Thoracic aorta (tissue), 2 donors: Measurements from ENCODE around the gene NAGLU. TPM values are rescaled to one million over a fixed set of nuclear protein-coding genes. Genes with fewer than 3 reads are reported as not detected.
A peak's percentile ranks its signal among the peaks of the same experiment; 100 is the strongest.

Experiments used
- ATAC-seq: fragments of 150-250 bp; one replicate; pipeline ENCODE4 v1.8.0; 2017; ENCODE audit warnings: low read depth; ENCODE audit not compliant: insufficient number of reproducible peaks, low FRiP score
- DNase-seq: peaks from one replicate; pipeline ENCODE4 v3.0.0-alpha.2; 2020; ENCODE audit warnings: low spot score
- H3K27ac ChIP-seq, 2 donors: fragments of 200-600 bp; sonication (generic); 1 replicate in 1 of 2; 2 replicates in 1 of 2; pipeline ENCODE4 v1.5.1; 2016; ENCODE audit warnings: mild to moderate bottlenecking in 2 of 2, moderate library complexity in 2 of 2
- H3K27me3 ChIP-seq: fragments of 200-600 bp; sonication (generic); replicated peaks from 2 replicates; pipeline ENCODE4 v1.6.0; 2016; ENCODE audit warnings: mild to moderate bottlenecking; ENCODE audit not compliant: insufficient read depth
- H3K36me3 ChIP-seq: fragments of 200-600 bp; sonication (generic); one replicate; pipeline ENCODE4 v1.5.1; 2016
- H3K4me1 ChIP-seq, 2 donors: fragments of 200-600 bp; sonication (generic); 1 replicate in 1 of 2; 2 replicates in 1 of 2; pipeline versions ENCODE4 v1.5.1 to v1.6.0; 2016; ENCODE audit warnings: low read depth in 2 of 2, mild to moderate bottlenecking in 1 of 2; ENCODE audit not compliant: control insufficient read depth in 1 of 2
- H3K4me3 ChIP-seq: fragments of 200-600 bp; sonication (generic); 2 replicates; pipeline ENCODE4 v1.5.1; 2016; ENCODE audit warnings: mild to moderate bottlenecking
- H3K9me3 ChIP-seq: fragments of 200-600 bp; sonication (generic); 2 replicates; pipeline ENCODE4 v1.5.1; 2016
- CTCF ChIP-seq: fragments of 200-600 bp; sonication (generic); IDR thresholded peaks from one replicate; pipeline ENCODE4 v1.5.1; 2019; ENCODE audit warnings: antibody characterized with exemption
- total RNA-seq, 2 donors: library from RNA; depleted of rRNA; stranded (reverse); fragments of >200 nt; gene quantifications; one replicate each; pipeline versions ENCODE4 v1.1.0 to v1.2.3, GENCODE V29; 2016

NAGLU gene
- total RNA-seq, 2 donors from 2014 or later, result 86.7 to 130 TPM

GRCh38 chr17:42564815-42565522 lies 28.9 kb downstream of the NAGLU start:
- Histone ChIP-seq H3K4me1 (peaks cover 30 to 54% of the 10 kb centered on the region in 2 donors), H3K27ac (no peak overlapping the region)

DNA sequence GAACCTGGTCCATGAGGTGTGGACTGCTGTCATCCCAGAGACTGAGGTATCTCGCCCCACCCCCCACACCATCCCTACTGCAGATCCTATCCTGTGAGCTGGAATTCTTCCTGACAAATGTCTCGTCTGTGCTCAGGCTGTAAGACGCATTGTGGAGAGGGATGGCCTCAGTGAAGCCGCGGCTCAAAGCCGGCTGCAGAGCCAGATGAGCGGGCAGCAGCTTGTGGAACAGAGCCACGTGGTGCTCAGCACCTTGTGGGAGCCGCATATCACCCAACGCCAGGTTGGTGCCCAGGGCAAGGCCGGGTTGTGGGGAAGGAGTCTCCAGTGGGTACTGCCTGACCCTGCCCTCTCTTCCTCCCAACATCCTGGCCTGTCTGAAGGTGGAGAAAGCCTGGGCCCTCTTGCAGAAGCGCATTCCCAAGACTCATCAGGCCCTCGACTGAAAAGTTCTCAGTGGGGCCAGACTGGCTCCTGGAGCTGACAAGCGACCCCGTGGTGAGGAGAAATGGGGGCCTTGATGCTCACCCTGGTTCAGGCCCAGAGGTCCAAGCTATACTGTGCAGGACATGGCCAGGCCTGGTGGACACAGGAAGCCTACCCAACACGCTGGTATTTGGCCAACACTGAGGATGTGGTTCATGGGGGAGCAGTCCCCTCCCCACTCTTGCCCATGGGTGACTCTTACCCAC lies 29.6 kb downstream of the NAGLU start:
- peaks cover 30 to 52% of the 10 kb centered on the region in 2 donors for H3K4me1 ChIP-seq
- TF ChIP-seq CTCF, result no peak
- peaks cover 38% of the 10 kb centered on the region for H3K36me3 ChIP-seq
- ATAC-seq, result no peak
- no peaks in the 10 kb centered on the region for H3K27me3 ChIP-seq
- H3K9me3 ChIP-seq, result no peaks in the 10 kb centered on the region
- no peak for DNase-seq
- no peak overlapping the region for H3K4me3 ChIP-seq
- peak overlapping the region; percentile 93 to 94 for H3K27ac ChIP-seq

More at GRCh38 chr17:42564815-42565522, 28.9 kb downstream of the NAGLU start:
- no peak for DNase-seq
- peaks cover 34% of the 10 kb centered on the region for H3K36me3 ChIP-seq
- no peaks in the 10 kb centered on the region for H3K27me3 ChIP-seq
- no peaks in the 10 kb centered on the region for H3K9me3 ChIP-seq
- no peak for TF ChIP-seq CTCF
- H3K4me3 ChIP-seq, result no peak overlapping the region
- no peak for ATAC-seq

DNA sequence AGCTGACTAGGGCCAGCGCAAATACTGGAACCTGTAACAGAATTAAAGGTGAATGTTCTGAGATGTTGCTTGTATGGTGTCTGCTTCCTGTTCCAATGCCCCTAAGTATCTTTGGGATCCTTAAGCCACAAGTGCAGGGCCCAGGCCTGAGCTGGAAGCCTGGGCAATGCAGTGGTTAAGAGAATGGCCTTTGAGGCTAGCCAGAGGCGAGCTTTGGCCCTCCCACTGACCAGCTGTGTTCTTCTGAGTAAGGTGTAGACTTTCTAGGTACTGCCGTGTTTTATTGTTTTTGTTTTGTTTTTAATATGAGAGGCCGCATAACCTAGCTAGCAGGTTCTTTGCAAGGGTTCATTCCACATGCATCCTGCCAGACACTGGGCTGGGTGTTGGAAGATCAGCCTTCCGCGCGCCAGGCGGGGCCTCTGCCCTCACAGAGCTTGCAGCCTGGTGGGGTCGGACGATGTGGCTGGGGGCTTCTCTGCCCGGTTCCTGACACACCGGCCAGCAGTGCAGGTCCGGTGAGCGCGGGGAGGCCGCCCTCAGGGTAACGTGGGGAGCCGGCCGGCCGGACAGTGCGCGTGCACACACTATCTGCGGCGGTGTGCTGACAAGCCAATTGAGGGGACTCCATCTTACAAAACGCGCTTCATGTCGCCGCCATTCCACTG lies 30.3 kb downstream of the NAGLU start:
- Histone ChIP-seq H3K4me3 (peak overlapping the region; percentile 91), H3K4me1 (peaks cover 27 to 47% of the 10 kb centered on the region in 2 donors), H3K27ac (peak overlapping the region; percentile 93 to 94), H3K36me3 (peaks cover 45% of the 10 kb centered on the region), H3K27me3 (no peaks in the 10 kb centered on the region), H3K9me3 (no peaks in the 10 kb centered on the region)
- ATAC-seq (no peak), DNase-seq (no peak)
- TF ChIP-seq CTCF, result no peak

- ATAC-seq (peak; percentile 60), DNase-seq (peak; percentile 72)
- Histone ChIP-seq H3K27ac (peak within 1 kb of the TSS; percentile 93 to 94), H3K27me3 (no peaks in the 10 kb centered on the region), H3K36me3 (peaks cover 52% of the 10 kb centered on the region), H3K4me1 (peaks cover 23 to 43% of the 10 kb centered on the region in 2 donors), H3K9me3 (no peaks in the 10 kb centered on the region), H3K4me3 (peak within 1 kb of the TSS; percentile 91)
- no peak for TF ChIP-seq CTCF
Observed at GRCh38 chr17:42566883-42567573, 31.0 kb downstream of the NAGLU start, which contains the start of gene MLX. Gene MLX (plus strand): TSS chr17:42567100. CDS start chr17:42567125, 25 bp downstream.
